BJ (cell line): ENCODE data around the gene AADACL4. TPM values are rescaled to one million over a fixed set of nuclear protein-coding genes. Genes with fewer than 3 reads are reported as not detected.

Experiments used
- CTCF ChIA-PET: fragments of 350-600 bp; formaldehyde crosslinking; extraction: SDS; loops from one replicate; lab custom pipeline; 2021; ENCODE audit warnings: antibody characterized with exemption, inconsistent platforms; lab: Yijun Ruan, JAX
- POLR2A ChIA-PET: fragments of 300-600 bp; sonication (Branson Sonifier 250); formaldehyde crosslinking; extraction: SDS; loops from one replicate; lab custom pipeline; 2021; ENCODE audit warnings: antibody characterized with exemption; lab: Charles Lee
- DNase-seq: peaks from one replicate; pipeline ENCODE4 v3.0.0-alpha.2; 2011; ENCODE audit warnings: low read depth
- H3K27me3 ChIP-seq: 2 replicates; pipeline ENCODE4 v1.6.0; 2011; ENCODE audit warnings: low read length; ENCODE audit not compliant: control insufficient read depth, insufficient read depth
- H3K36me3 ChIP-seq: 2 replicates; pipeline ENCODE4 v1.5.1; 2011; ENCODE audit warnings: low read length; ENCODE audit not compliant: control insufficient read depth, insufficient read depth
- H3K4me3 ChIP-seq: 2 replicates; pipeline ENCODE4 v1.5.1; 2011; ENCODE audit warnings: low read depth, mild to moderate bottlenecking, control low read depth, low read length
- CTCF ChIP-seq: IDR thresholded peaks from 2 replicates; pipeline ENCODE4 v1.5.1; 2011; ENCODE audit warnings: low read depth, mild to moderate bottlenecking, control low read depth, inconsistent platforms, low read length, moderate library complexity; ENCODE audit not compliant: insufficient read depth
- polyA plus RNA-seq: library from polyadenylated mRNA; depleted of rRNA; stranded (reverse); fragments of >200 nt; gene quantifications from 2 replicates; pipeline ENCODE4 v1.2.3, GENCODE V29; 2011

The AADACL4 gene
- polyA plus RNA-seq, 1 experiment = 0.20 TPM

- Histone ChIP-seq H3K27me3 (no peaks in the 10 kb centered on the region), H3K4me3 (peak overlapping the region; percentile 29), H3K36me3 (peaks cover 28% of the 10 kb centered on the region)
- peak; percentile 95 for DNase-seq
- ChIA-PET CTCF (interaction anchor here (0.9 to 1.9 kb wide), 3 partner anchors 23 to 252 kb away, joined by 3 to 8 read pairs (median 3); no protein-coding TSS in a partner anchor), POLR2A (interaction anchor here (0.5 to 2.0 kb wide), 9 partner anchors 20 to 328 kb away, joined by 3 to 14 read pairs (median 5); partner anchors contain the start of gene DHRS3)
- no peak for TF ChIP-seq CTCF
Observed at GRCh38 chr1:12596007-12596821, 47.7 kb upstream of the AADACL4 start.

- ChIA-PET POLR2A (no interaction called here), CTCF (interaction anchor here (0.6 kb wide), 1 partner anchor 103 kb away, joined by 3 read pairs; no protein-coding TSS in a partner anchor)
- no peak overlapping the region for H3K4me3 ChIP-seq
- TF ChIP-seq CTCF = no peak
- no peak for DNase-seq
- no peaks in the 10 kb centered on the region for H3K27me3 ChIP-seq
- peaks cover 24% of the 10 kb centered on the region for H3K36me3 ChIP-seq
Observed at GRCh38 chr1:12597792-12598191, 46.1 kb upstream of the AADACL4 start.

- no peaks in the 10 kb centered on the region for H3K27me3 ChIP-seq
- CTCF ChIA-PET = interaction anchor here (0.9 kb wide), 1 partner anchor 16 kb away, joined by 5 read pairs; no protein-coding TSS in a partner anchor
- POLR2A ChIA-PET = no interaction called here
Observed at GRCh38 chr1:12598974-12599373, 44.9 kb upstream of the AADACL4 start.

GRCh38 chr1:12599657-12600056 lies 44.2 kb upstream of the AADACL4 start:
- CTCF ChIA-PET = no interaction called here

More at GRCh38 chr1:12598974-12599373, 44.9 kb upstream of the AADACL4 start:
- no peak for TF ChIP-seq CTCF
- no peak for DNase-seq
- peaks cover 27% of the 10 kb centered on the region for H3K36me3 ChIP-seq
- H3K4me3 ChIP-seq = no peak overlapping the region

More at GRCh38 chr1:12599657-12600056, 44.2 kb upstream of the AADACL4 start:
- POLR2A ChIA-PET = no interaction called here
- TF ChIP-seq CTCF = no peak
- Histone ChIP-seq H3K36me3 (peaks cover 26% of the 10 kb centered on the region), H3K27me3 (no peaks in the 10 kb centered on the region), H3K4me3 (no peak overlapping the region)
- no peak for DNase-seq
